Measurements from ENCODE around the gene CCT7.

The CCT7 gene

DNA sequence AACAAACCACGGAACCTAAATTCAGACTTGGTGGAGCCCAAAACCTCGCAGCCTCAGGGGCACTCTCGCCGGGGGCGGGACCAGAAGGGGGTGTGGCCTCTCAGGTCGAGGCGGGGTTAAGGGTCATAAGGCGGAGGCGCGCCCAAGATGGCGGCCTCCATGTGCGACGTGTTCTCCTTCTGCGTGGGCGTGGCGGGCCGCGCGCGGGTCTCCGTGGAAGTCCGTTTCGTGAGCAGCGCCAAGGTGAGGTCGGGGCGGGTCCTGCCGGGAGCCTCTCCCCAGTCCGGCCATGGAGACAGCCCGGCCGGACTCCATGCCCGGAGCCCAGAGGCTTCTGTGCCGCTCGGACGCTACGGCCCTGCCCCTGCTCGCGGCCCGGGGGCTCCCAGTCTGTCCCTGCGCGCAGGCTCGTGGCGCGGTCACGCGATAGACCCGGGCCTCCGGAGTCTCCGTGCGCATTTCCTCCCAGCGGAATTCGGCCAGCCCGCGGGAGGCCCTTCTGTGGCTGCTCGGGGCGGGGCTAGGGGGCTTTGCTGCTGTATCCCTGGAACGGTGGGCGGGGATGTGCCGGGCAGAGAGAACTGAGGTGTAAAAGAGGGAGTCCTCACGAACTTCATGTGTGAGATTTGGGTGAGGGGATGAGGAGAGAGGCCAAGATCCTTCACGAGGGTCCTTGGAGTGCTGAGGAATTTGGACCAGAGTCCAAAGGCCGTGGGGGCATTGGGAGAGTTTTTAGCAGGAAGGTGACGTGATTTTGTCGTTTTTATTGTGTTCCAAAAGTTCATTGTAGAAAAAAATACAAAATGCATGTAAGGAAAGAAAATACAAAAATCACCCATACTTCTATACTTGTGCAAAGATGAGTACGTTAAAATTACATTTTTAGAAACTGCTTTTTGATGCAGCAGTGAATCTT, 19.7 kb upstream of the CCT7 start, which contains the start of gene SMYD5 (continued):
- TF ChIP-seq KLF17 (tag by site-specific recombination; IDR thresholded peaks at IDR 0.05) (peak; percentile 79; the same call in 1 of the 2 replicates), ZNF664 (tag by site-specific recombination; IDR thresholded peaks at IDR 0.05) (no peak), ZEB2 (tag by site-specific recombination; IDR thresholded peaks at IDR 0.05) (peak; percentile 77), ZSCAN4 (tag by site-specific recombination; IDR thresholded peaks at IDR 0.05) (0 out of 2 replicates have a peak, but pooled peaks have one; percentile 7), WT1 (tag by site-specific recombination; IDR thresholded peaks at IDR 0.05) (0 out of 2 replicates have a peak, but pooled peaks have one; percentile 4), ZNF398 (tag by site-specific recombination; IDR thresholded peaks at IDR 0.05) (no peak), ZNF629 (tag by site-specific recombination; IDR thresholded peaks at IDR 0.05) (0 out of 2 replicates have a peak, but pooled peaks have one; percentile 30), IKZF3 (tag by site-specific recombination; IDR thresholded peaks at IDR 0.05) (no peak), KLF9 (tag by site-specific recombination; IDR thresholded peaks at IDR 0.05; ENCODE audit: low read depth) (peak; percentile 99), SP3 (tag by site-specific recombination; IDR thresholded peaks at IDR 0.05) (peak; percentile 96), ZBTB44 (tag by site-specific recombination; IDR thresholded peaks at IDR 0.05) (no peak), ZSCAN30 (tag by site-specific recombination; IDR thresholded peaks at IDR 0.05) (0 out of 2 replicates have a peak, but pooled peaks have one; percentile 21), ZBTB26 (tag by site-specific recombination; optimal IDR thresholded peaks at IDR 0.05) (peak; percentile 99)
- TF ChIP-seq, protein P1, sequence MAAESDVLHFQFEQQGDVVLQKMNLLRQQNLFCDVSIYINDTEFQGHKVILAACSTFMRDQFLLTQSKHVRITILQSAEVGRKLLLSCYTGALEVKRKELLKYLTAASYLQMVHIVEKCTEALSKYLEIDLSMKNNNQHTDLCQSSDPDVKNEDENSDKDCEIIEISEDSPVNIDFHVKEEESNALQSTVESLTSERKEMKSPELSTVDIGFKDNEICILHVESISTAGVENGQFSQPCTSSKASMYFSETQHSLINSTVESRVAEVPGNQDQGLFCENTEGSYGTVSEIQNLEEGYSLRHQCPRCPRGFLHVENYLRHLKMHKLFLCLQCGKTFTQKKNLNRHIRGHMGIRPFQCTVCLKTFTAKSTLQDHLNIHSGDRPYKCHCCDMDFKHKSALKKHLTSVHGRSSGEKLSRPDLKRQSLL (tag by site-specific recombination; IDR thresholded peaks at IDR 0.05): no peak

DNA sequence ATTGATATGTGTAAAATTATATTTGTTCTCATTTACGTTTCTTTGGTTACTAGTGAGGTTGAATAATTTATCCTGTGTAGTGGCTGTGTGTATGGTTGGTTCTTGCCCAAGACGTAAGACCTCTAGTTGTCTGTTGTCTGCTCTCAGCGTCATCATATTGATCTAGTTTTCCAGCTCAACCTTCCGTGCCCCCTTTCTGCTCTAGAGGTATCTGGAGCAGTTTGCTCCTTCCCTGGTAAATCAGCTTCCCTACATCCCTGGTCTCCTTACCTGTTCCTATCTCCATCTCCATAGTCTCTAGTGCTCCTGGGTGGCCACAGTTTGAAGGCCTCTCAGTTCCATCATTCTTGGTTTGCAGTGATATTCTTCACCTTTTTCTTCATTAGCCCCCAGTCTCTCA, 18.9 kb upstream of the CCT7 start:
- H3K27ac ChIP-seq (ENCODE audit: extremely low read depth, low read depth, low read length): no peak overlapping the region
- no peaks in the 10 kb centered on the region for H3K9me3 ChIP-seq (ENCODE audit: control insufficient read depth, insufficient read depth, low read depth, low read length)
- H3K4me3 ChIP-seq (ENCODE audit: low read depth, low read length): no peak overlapping the region
- peaks cover 0 to 12% of the 10 kb centered on the region in 2 experiments; a peak in 1 of 3 replicates for H3K36me3 ChIP-seq (ENCODE audit: control insufficient read depth in 2 of 2, insufficient read depth in 1 of 2, low read length in 2 of 2)
- ChIA-PET POLR2A (interaction anchor here (0.6 to 1.1 kb wide), 2 partner anchors 16 to 19 kb away, joined by 3 to 15 read pairs; partner anchors contain the start of genes CCT7 and PRADC1), CTCF (interaction anchor here (0.6 to 1.1 kb wide), 6 partner anchors 23 to 327 kb away, joined by 3 to 9 read pairs (median 5); no protein-coding TSS in a partner anchor)
- H3K4me1 ChIP-seq (ENCODE audit: control insufficient read depth, insufficient read depth, low read length): no peaks in the 10 kb centered on the region
- TF ChIP-seq SCRT1 (tag by site-specific recombination; IDR thresholded peaks at IDR 0.05; ENCODE audit: borderline replicate concordance) (no peak), ZNF223 (tag by site-specific recombination; IDR thresholded peaks at IDR 0.05) (no peak), ZNF24 (tag by site-specific recombination; IDR thresholded peaks at IDR 0.05) (no peak), ZNF350 (tag by site-specific recombination; IDR thresholded peaks at IDR 0.05) (no peak), ZNF776 (tag by site-specific recombination; IDR thresholded peaks at IDR 0.05; ENCODE audit: borderline replicate concordance) (no peak), KLF17 (tag by site-specific recombination; IDR thresholded peaks at IDR 0.05) (no peak), ZNF211 (tag by site-specific recombination; IDR thresholded peaks at IDR 0.05; ENCODE audit: low read depth) (no peak), ZNF585B (tag by site-specific recombination; IDR thresholded peaks at IDR 0.05) (no peak), ZBTB26 (tag by site-specific recombination; optimal IDR thresholded peaks at IDR 0.05) (no peak), FEZF1 (tag by site-specific recombination; IDR thresholded peaks at IDR 0.05) (no peak), ZNF521 (tag by site-specific recombination; IDR thresholded peaks at IDR 0.05) (no peak), TCF7L2 (IDR thresholded peaks at IDR 0.05; ENCODE audit: borderline replicate concordance, low read depth, low read length) (no peak)

All from HEK293 (cell line).